GM21786 (cell line): ENCODE measurements around the gene BCAS1.

ENCODE experiments used
- ATAC-seq: cut with Tn5 transposase; IDR thresholded peaks from one replicate; pipeline ENCODE4 v1.9.1; 2021; ENCODE audit not compliant: unreplicated experiment

BCAS1 gene

DNA sequence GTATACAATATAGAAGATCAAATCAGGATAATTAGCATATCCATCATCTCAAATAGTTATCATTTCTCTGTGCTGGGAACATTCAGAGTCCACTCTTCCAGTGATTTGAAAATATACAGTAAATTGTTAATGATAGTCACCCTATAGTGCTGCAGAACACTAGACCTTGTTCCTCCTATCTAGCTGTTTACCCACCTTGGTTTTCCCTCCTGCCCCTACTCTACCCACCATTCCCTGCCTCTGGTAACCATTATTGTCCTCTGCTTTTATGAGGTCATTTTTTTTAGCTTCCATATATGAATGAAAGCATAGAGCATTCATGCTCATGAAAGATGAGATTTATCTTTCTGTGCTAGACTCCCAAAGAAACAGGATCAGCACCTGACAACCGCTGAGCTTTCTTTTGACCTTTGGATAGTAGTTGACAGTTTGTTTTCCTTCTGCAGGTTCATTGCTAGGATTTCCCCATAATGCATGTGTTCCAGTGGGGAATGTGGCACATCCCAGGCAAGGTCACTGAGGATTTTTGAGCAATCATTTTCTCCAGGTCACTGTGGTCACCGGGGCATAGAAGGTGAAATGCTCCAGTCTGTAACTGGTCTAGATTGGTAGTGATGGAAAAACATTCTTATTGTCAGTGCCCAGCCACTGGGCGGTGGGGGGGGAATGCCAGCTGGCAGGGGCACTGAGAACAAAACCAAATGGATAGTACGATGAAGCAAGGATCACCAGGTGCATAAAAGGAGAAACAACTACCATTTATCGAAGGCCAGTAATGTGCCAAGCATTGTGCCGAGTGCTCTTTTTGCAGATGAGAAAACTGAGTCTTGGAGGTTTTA, 33.6 kb upstream of the BCAS1 start:
- ATAC-seq = no peak

- peak; percentile 68 for ATAC-seq
Measured at GRCh38 chr20:54103067-54103761, 32.8 kb upstream of the BCAS1 start.

GRCh38 chr20:54102543-54102942, 32.1 kb upstream of the BCAS1 start:
- no peak for ATAC-seq

- ATAC-seq = no peak
Measured at GRCh38 chr20:54100563-54100962, 30.2 kb upstream of the BCAS1 start.

DNA sequence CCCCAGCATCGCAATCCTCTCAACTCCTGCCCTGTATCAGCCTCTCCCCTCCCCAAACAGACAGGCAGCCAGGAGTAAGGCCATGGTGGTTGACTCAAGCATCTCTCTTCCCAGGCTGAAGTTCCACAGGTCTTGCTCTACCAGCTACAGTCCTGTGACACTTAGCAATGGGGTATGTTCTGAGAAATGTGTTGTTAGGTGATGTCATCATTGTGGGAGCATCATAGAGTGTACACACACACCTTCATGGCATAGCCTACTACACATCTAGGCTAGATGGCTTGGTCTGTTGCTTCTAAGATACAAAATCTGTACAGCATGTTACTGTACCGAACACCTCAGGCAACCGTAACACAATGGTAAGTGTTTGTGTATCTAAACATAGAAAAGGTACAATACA, 29.5 kb upstream of the BCAS1 start:
- no peak for ATAC-seq

DNA sequence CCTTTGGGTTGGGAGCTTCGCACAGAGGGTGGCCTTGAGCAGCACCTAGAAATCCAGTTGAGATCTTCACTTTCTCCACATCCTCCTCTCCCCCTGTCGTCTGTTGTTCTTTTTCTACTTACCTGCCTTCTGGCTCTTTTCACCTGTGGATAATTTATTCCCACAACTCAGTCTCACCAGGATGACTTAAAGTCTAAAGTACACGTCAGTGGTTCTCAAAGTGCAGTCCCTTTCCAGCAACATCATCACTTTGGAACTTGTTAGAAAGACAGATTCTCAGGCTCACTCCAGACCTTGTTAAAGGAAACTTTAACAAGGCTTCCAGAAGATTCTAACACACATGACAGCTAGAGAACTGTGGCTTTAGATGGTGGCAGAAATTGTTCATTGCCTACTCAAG, 27.7 kb upstream of the BCAS1 start:
- ATAC-seq = no peak

DNA sequence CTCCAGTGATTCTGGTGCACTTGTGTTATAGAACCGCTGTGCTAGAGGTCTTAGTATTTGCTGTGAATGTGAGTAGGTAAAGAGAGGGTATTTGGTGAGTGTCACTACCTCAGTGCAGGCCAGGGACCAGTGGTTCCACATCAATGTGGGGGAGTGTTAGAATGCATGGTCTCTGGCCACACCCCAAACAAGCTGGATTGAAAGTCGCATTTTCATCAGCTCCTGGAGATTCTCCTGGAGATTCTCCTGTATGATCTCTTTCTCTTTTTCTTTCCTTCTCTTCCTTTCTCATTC, 26.8 kb upstream of the BCAS1 start:
- ATAC-seq = no peak

DNA sequence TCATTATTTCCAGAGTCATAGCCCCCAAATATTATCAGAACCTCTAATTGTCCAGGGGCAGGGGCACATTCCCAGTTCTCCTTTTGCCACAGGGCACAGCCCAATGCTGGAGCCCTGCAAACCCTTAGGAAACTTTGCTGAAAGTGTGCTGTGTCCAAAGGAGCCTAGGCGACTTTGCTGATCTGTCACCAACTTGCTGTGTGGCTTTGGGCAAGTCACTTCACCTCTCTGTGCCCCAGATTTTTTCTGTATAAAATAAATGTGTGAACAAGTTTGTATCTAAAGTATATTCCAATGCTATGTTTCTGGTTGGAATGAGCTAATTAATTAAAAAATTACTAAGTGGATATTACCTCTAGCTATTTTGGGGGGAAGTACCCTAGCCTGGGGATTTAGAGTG, 25.4 kb upstream of the BCAS1 start:
- no peak for ATAC-seq

- no peak for ATAC-seq
Measured at GRCh38 chr20:54094268-54094580, 23.8 kb upstream of the BCAS1 start.

GRCh38 chr20:54093423-54094267, 23.3 kb upstream of the BCAS1 start:
- no peak for ATAC-seq

GRCh38 chr20:54092021-54092420, 21.6 kb upstream of the BCAS1 start:
- ATAC-seq = no peak

DNA sequence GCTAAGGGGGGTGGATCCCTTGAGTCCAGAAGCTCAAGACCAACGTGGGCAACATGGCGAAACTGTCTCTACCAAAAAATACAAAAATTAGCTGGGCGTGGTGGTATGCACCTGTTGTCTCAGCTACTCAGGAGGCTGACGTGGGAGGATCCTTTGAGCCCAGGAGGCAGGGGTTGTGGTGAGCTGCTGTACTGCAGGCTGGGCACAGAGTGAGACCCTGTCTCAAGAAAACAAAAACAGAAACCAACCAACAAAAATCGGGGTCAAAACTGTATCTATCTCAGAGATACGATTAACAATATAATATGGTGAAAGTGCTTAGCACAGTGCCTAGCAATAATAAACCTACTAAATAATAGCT, 20.7 kb upstream of the BCAS1 start:
- no peak for ATAC-seq

GRCh38 chr20:54090230-54091119, 20.1 kb upstream of the BCAS1 start:
- ATAC-seq = no peak

DNA sequence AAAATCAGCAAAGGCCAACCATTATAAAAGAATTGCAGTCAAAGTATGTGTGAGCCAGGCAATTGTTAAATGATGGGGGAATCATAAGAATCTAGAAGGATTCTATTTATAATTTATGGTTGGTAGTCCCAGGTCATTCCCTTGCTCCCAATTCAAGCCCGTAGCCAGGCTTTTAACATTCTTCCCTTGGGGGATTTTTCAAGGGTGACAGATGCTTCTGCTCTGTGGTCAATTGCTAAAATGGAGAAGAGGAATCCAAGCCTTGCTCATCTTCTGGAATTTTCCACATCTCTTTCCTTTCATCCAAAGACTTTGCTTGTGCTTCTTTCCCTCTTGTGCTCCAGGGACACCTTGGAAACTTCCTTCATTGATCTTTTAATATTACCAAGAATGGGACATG, 18.0 kb upstream of the BCAS1 start:
- no peak for ATAC-seq

GRCh38 chr20:54086507-54087039, 16.2 kb upstream of the BCAS1 start:
- no peak for ATAC-seq

- no peak for ATAC-seq
Measured at GRCh38 chr20:54085910-54086309, 15.5 kb upstream of the BCAS1 start.

- ATAC-seq = no peak
Measured at GRCh38 chr20:54085425-54085824, 15.0 kb upstream of the BCAS1 start.

- ATAC-seq = no peak
Measured at GRCh38 chr20:54084727-54085388, 14.5 kb upstream of the BCAS1 start.

DNA sequence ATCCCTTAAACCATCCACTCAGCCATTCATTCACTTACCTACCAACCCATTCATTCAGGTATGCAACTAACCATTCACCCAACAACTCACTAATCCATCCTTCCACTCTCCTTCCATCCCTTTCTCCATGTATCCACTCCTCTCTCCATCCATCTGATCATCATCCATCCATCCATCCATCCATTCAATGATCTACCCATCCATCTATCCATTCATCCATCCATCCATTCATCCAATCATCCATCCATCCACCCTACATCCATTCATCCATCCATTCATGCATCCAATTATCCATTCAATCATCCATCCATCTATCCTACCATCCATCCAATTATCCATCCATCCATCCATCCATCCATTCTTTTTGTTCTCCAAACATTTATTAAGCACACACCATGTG, 13.8 kb upstream of the BCAS1 start:
- no peak for ATAC-seq

- ATAC-seq = peak; percentile 52
Measured at GRCh38 chr20:54083459-54083858, 13.1 kb upstream of the BCAS1 start.
